T follicular helper cell (primary cell): ENCODE data around the gene METTL1.

ENCODE experiments used
- DNase-seq: peaks from one replicate; pipeline ENCODE4 v3.0.0-alpha.2; 2020; ENCODE audit warnings: low read depth

Gene METTL1

GRCh38 chr12:57753756-57754337 lies 18.1 kb downstream of the METTL1 start:
- no peak for DNase-seq

GRCh38 chr12:57752668-57753000 lies 19.3 kb downstream of the METTL1 start:
- DNase-seq = no peak

DNA sequence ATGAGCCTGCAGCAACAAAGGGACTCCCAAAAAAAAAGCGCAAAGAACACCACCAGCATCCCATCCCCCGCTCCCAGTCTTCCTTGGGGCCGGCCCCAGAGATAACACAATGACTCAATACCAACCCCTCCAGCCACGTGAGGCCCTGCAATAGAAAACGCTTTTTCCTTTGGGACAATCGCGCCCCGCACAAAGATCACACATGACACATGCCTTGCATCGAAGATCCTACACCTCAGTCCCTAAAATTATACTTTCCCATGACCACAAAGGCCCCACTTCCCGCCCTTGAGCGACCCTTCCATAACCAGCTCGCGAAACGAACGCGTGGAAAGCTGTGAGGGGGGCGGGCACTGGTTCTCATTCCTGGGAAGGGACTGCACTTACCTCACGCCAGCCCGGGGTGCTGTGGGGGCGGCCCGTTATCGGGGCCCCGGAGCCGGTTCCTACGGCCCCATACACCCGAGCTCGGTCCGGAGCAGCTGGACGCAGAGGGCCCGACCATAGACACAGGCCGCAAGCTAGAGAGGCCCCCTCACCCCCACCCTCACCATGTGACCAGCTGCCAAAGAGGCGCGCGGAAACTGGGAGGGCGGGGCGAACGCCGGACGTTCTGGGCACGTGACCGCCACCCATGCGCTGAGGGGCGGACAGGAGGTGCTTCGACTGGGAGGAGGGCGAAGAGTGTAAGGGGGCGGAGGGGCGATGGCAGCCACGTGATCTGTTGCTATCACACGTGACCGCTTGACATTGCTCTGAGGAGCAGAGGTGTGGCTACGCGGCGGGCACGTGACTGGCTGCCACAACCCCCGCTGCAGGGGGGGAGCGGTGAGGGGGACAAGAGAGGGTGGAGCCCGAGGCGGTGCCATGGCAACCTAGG lies 19.9 kb downstream of the METTL1 start, which contains the start of gene CDK4:
TSS of gene CDK4 (minus strand) at position 523 of the 880 bp plus-strand sequence. CDS start 593 bp downstream, outside the sequence.
- peak; percentile 99 for DNase-seq

DNA sequence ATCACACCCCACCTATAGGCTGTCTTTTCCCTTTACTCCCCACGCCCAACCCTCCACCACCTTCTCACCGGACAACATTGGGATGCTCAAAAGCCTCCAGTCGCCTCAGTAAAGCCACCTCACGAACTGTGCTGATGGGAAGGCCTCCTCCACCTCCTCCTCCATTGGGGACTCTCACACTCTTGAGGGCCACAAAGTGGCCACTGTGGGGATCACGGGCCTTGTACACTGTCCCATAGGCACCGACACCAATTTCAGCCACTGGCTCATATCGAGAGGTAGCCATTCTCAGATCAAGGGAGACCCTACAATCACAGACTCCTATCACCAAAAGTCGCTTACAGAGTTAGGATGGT lies 20.5 kb downstream of the METTL1 start:
- no peak for DNase-seq

DNA sequence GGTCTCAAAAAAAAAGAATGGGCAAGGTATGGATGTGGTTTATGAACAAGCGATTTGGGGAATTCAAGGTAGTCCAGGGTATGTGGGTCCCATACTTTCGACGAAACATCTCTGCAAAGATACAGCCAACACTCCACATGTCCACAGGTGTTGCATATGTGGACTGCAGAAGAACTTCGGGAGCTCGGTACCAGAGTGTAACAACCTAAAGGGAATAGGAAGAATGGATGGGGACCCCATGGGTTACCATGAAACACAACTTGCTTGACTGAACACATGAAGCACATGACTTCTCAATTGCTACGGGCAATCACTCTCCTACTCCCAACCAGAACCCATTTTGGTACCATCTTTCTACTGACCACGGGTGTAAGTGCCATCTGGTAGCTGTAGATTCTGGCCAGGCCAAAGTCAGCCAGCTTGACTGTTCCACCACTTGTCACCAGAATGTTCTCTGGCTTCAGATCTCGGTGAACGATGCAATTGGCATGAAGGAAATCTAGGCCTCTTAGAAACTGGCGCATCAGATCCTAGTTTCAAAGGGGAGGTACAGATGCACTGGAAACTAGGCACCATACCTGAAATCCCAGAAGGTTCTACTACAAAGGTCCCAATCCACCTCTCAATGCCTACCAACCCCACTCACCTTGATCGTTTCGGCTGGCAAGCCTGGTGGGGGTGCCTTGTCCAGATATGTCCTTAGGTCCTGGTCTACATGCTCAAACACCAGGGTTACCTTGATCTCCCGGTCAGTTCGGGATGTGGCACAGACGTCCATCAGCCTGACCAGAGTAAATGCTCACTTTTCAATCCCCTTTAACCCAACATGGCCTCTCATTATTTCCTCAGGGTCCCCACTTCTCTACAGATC lies 21.1 kb downstream of the METTL1 start:
- no peak for DNase-seq

- no peak for DNase-seq
Measured at GRCh38 chr12:57749061-57749460, 22.8 kb downstream of the METTL1 start.

- DNase-seq = no peak
Measured at GRCh38 chr12:57746025-57746424, 25.9 kb downstream of the METTL1 start.

DNA sequence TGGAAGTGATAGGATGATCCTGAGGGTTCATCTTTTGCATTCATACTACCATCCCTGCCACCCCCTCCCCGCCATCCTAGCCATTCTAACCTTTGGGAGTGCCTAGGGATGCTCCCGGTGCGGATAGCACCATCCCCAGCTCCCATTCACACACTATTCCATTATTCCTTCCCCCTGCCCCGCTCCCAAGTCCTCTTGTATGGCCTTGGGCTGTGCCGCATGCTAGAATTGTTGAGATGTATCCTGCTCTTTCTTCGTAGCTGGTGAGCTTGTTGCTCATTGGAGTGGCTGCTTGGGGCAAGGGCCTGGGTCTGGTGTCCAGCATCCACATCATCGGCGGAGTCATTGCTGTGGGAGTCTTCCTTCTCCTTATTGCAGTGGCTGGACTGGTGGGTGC lies 26.4 kb downstream of the METTL1 start:
- no peak for DNase-seq

DNA sequence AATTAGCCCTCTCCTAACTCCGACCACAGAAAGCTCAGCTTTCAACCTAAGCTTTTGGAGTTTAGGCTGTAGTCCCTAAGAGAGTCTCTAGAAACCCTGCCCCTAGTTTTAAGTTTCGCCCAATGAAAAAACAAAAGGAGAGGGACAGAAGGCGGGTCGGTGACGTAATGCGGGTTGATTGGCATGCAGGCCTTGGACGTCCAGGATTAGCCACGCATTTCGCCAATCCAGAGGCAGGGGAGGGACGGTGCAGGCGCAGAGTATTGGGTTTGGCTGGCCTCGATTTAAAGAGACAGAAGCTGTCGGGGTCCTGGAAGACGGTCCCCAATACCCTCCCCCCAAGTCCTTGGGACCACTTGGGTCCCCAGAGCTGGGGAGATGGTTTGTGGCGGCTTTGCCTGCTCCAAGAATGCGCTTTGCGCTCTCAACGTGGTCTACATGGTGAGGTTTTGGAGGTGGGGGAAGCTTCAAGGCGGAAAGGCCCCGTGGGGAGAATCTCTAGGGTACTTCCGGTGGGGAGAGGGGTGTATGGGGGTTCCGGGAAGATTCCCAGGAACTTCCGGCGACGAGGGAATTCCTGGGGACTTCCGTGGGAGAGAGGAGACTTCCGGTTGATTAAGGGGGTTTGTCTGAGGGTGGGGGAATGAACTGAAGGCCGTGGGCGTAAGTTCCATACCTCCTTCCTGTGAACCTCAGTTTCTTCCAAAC lies 27.0 kb downstream of the METTL1 start, which contains the start of gene TSPAN31:
TSS of gene TSPAN31 (plus strand) at position 263 of the 708 bp plus-strand sequence. CDS start at position 379, 116 bp downstream.
- peak; percentile 92 for DNase-seq

GRCh38 chr12:57744194-57744776 lies 27.6 kb downstream of the METTL1 start:
- peak; percentile 68 for DNase-seq

DNA sequence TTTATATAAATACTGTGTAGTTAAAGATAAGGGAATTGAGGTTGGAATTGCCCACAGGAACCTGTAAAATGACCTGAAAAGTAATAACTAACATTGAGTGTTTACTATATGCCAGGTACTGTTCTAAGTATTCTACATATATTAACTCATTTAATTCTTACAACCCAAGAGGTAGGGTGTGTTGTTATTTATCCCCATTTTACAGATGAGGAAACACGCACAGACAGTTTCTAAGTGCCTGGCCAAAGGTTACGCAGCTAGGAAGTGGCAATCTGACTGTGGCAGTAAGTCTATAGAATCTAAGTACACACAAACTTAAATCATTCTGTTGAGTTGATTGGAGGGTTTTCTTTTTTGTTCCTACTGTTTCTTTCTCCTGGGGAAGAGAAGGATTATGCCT lies 28.1 kb downstream of the METTL1 start:
- DNase-seq = no peak

DNA sequence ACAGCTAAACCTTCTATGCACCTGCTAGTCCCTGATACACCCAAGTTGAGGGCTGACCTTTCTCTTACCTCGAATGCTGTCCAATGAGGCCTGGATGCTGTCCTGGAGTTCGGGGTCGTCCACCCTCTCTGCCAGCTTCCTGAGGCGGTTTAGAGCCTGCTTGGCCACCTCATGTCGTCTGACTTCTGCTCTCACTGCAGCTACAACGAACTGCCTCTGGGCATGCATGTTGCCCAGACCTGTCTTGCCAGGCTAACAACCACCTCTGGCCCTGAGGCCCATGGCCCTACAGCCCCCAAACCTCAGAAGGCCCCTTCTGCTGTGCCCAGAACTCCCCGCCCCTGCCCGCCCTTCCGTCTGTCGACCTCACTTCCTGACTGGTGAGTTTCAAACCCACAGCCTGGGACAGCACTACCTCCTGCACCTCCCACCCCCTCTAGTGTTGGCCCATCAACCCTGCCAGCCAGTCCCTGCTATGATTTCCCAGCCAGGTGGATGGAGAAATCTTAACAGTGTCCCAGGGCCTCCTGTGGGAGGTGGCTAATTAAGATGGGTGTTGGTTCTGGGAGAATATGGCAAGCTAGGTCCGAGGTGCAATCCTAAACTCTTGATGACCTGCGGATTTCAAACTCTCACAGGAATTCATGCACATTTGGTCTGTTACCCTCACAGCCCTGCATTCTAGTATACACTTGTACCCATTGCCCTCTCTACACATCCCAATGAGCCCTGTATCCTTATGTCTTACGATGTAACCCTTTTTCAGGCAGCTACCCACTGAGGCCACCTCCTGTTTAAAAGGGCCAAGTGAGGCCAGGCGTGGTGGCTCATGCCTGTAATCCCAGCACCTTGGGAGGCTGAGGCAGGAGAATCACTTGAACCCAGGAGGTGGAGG lies 29.8 kb downstream of the METTL1 start:
- peak; percentile 71 for DNase-seq

DNA sequence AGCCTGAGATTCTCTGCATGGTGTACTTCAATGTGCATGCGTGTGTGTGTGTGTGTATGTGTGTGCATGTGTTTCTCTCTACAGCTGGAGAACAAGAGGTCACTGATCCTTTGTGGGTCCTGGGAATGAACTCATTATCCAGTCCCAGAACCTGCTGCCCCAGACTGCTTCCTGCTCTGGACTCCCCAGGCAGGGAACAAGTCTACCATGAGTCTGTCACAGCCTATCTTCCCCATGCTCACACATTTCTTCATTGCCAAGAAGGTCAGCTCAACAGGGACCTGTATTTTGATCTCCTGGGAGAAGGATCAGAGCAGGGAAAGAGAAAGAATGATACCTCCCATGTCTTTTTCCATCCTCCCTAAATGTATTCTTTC lies 30.5 kb downstream of the METTL1 start:
- DNase-seq = no peak

- DNase-seq = peak; percentile 76
Measured at GRCh38 chr12:57740656-57741412, 31.1 kb downstream of the METTL1 start.

GRCh38 chr12:57739914-57740538 lies 31.9 kb downstream of the METTL1 start:
- DNase-seq = no peak

DNA sequence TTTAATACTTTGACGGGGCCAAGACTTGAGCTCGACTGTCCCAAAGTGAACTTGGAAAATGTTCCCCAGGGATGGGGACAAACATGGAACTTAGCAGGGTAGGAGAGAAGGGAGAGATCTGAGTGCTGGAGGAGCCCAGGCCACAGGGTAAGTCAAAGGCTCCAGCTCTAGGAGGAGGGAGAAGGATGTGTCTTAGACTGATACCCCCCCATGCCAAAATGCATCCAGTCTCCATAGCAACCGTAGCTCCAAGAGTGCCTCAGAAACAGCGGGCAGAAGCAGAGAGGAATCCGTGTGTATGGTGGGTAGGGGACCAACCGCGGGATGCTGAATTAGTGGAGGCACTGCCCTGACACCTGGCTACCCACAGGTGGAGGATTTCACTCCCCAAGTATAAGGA lies 32.5 kb downstream of the METTL1 start:
- no peak for DNase-seq

DNA sequence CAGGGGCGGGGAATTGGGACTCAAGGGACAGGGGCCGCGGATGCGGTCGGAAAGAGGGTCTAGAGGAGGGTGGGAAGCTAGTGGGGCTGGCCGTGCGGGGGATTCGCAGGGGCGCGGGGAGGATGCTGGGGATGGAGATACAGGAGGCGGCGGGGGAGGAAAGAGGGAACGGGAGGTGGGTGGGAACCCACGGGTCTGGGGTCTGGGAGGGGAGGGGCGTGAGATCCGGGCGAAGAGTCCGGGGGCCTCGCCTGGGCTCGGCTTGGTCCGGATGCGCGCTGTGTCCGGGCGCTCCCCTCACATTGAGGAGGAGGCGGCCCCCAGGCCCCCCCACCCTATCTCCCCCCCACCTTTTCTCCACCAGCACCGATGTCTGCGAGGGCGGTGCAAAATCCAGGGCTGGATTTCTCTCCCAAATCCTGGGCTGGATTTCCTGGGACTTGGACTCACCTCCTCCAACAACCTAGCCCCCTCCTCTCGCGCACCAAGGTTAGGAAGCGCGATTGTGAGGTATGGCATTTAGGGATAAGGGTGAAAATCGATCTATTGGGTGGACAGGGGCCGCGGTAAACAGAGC lies 33.2 kb downstream of the METTL1 start, which contains the start of gene AGAP2:
TSS of gene AGAP2 (minus strand) at position 82 of the 577 bp plus-strand sequence. CDS start 496 bp downstream, outside the sequence.
- DNase-seq = no peak
